ENCODE measurements around the gene TRAP1.
"Not testable (repeated sequence)": the region's sequence is repeated elsewhere in the genome, so short reads cannot be mapped to it uniquely, and the experiment has no call there.

The TRAP1 gene

DNA sequence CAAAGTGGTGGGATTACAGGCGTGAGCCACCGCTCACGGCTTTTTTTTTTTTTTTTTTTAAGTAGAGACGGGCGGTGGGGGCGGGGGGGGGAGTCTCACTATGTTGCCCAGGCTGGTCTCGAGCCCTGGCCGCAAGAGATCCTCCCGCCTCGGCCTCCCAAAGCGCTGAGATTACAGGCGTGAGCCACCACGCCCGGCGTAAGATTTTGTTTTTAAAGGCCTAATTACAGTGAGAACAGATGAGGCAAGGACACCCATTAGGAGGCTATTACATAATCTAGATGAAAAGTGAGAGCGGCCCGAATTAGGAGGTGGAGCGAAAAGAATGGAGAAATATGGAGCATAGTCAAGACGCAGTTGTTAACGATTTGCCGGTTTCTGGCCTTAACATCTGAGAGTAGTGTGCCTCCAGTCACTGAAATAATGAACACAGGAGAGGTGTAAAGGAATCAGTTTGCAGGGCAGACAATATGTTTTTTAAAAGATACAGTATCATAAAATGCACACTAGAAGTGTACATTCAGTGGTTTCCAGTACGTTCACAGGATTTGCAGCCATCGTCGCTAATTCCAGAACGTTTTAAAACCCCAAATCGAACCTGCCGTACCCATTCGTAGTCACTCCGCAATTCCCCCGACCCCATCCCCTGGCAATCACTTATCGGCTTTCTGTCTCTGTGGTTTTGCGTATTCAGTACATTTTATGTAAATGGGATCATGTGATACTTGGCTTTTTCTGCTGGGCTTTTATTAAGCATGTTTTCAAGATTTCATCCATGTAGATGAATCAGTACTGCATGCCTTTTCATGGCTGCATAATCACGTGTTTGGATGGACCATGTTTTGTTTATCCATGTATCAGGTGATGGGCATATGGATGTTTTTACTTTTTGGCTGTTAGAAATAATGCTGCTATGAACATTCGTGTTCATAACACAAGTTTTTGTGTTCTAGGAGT, 104.5 kb downstream of the TRAP1 start:
- no peak for DNase-seq (ENCODE audit: low read depth, low spot score)

- peak; percentile 99 for DNase-seq (ENCODE audit: low read depth, low spot score)
These were observed 106.0 kb downstream of the TRAP1 start, which contains the start of gene SLX4 for GRCh38 chr16:3611146-3611975. SLX4 (minus strand) TSS chr16:3611606; CDS start chr16:3608964, 2,642 bp downstream.

- no peak for DNase-seq (ENCODE audit: low read depth, low spot score)
These were observed 106.6 kb downstream of the TRAP1 start for GRCh38 chr16:3610698-3611145.

GRCh38 chr16:3609895-3610697, 107.2 kb downstream of the TRAP1 start:
- DNase-seq (ENCODE audit: low read depth, low spot score) = no peak

DNA sequence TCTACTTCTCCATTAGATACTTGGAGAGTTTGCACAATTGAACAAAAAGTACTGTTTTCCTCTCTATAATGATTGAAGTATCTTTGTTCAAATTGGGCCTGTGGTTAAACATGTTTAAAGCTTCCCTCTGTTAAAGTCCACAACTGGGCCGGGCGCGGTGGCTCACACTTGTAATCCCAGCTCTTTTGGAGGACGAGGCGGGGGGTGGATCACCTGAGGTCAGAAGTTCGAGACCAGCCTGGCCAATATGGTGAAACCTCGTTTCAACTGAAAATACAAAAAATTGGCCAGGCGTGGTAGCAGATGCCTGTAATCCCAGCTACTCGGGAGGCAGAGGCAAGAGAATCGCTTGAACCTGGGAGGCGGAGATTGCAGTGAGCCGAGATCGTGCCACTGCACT, 108.3 kb downstream of the TRAP1 start:
- not testable (repeated sequence) for DNase-seq (ENCODE audit: low read depth, low spot score)

- no peak for DNase-seq (ENCODE audit: low read depth, low spot score)
These were observed 109.3 kb downstream of the TRAP1 start for GRCh38 chr16:3608069-3608468.

Data from astrocyte of the hippocampus (primary cell).